ENCODE data around the gene DBP.

Gene DBP

GRCh38 chr19:48582168-48582567 is 55.0 kb downstream of the DBP start:
- Histone ChIP-seq H3K9ac (ENCODE audit: low read length in 5 of 5) (no peak overlapping the region), H3K4me3 (ENCODE audit: low read depth in 1 of 5, low read length in 5 of 5) (no peak overlapping the region), H3K27me3 (ENCODE audit: control insufficient read depth in 5 of 5, insufficient read depth in 4 of 5, low read length in 5 of 5) (no peaks in the 10 kb centered on the region), H3K4me1 (ENCODE audit: control insufficient read depth in 5 of 5, insufficient read depth in 5 of 5, low read length in 5 of 5) (peaks cover 4 to 18% (median 10%) of the 10 kb centered on the region in 5 donors), H3K9me3 (ENCODE audit: control insufficient read depth in 5 of 5, low read length in 5 of 5) (no peaks in the 10 kb centered on the region), H3K36me3 (ENCODE audit: control insufficient read depth in 5 of 5, insufficient read depth in 5 of 5, low read length in 5 of 5) (no peaks in the 10 kb centered on the region), H3K27ac (ENCODE audit: low read depth, low read length) (no peak overlapping the region)
